Mucosa of descending colon (tissue), 3 donors: Measurements from ENCODE around the gene SMC3. TPM values are rescaled to one million over a fixed set of nuclear protein-coding genes. Genes with fewer than 3 reads are reported as not detected.
A peak's percentile ranks its signal among the peaks of the same experiment; 100 is the strongest.

Experiments used
- ATAC-seq: fragments of 200-7000 bp; cut with Tn5 transposase; one replicate; pipeline ENCODE4 v1.9.1; 2020; ENCODE audit warnings: mild to moderate bottlenecking, moderate library complexity
- DNase-seq, 3 donors: peaks; one replicate each; pipeline ENCODE4 v3.0.0-alpha.2; 2020
- H3K36me3 ChIP-seq: fragments of 200-600 bp; one replicate; pipeline ENCODE4 v1.8.0; 2021; ENCODE audit warnings: low read depth, mild to moderate bottlenecking
- H3K4me1 ChIP-seq: fragments of 200-600 bp; one replicate; pipeline ENCODE4 v1.8.0; 2021; ENCODE audit warnings: low read depth, mild to moderate bottlenecking
- H3K4me3 ChIP-seq: fragments of 200-600 bp; one replicate; pipeline ENCODE4 v1.8.0; 2021; ENCODE audit warnings: mild to moderate bottlenecking
- H3K9me3 ChIP-seq: fragments of 200-600 bp; one replicate; pipeline ENCODE4 v1.8.0; 2021; ENCODE audit warnings: mild to moderate bottlenecking
- CTCF ChIP-seq: fragments of 200-600 bp; IDR thresholded peaks from one replicate; pipeline ENCODE4 v1.8.0; 2022; ENCODE audit warnings: antibody characterized with exemption, mild to moderate bottlenecking
- intact Hi-C, 2 donors: fragments of 100-400 bp; cut with DNase I in 1 of 2; cut with micrococcal nuclease in 1 of 2; formaldehyde crosslinking; loops; one replicate each; pipeline versions ENCODE4 v1.11.0 to v1.11.1; 2022; cut with DNase I, micrococcal nuclease
- total RNA-seq, 3 donors: library from RNA; stranded (reverse); fragmentation: NEBNext Ultra II Directional in 2 of 3; extraction: Animal tissue kit (Norgen Biotek cat#: 25700) in 2 of 3; gene quantifications; one replicate each; pipeline versions ENCODE4 v1.2.1 to v1.2.4, GENCODE V29; 2021 to 2023
- donor health status: DM: no; HTN: no; CAD: no; lungs with moderate emphysema.
- donor health status: DM: no; HTN: no; CAD: no.
- donor health status: DM: no; HTN: yes; CAD: no.

Gene SMC3
- total RNA-seq, 3 donors from 2014 or later, result 24.1 to 36.3 (median 27.3) TPM

GRCh38 chr10:110631934-110632333 lies 64.4 kb downstream of the SMC3 start:
- Histone ChIP-seq H3K9me3 (no peaks in the 10 kb centered on the region), H3K4me3 (no peak overlapping the region), H3K36me3 (no peaks in the 10 kb centered on the region), H3K4me1 (no peaks in the 10 kb centered on the region)
- ATAC-seq, result no peak
- DNase-seq, result no peak
- TF ChIP-seq CTCF, result no peak
- intact Hi-C loops, result no loop called here

- no peak for ATAC-seq
- Histone ChIP-seq H3K9me3 (no peaks in the 10 kb centered on the region), H3K4me3 (no peak overlapping the region), H3K36me3 (no peaks in the 10 kb centered on the region), H3K4me1 (no peaks in the 10 kb centered on the region)
- TF ChIP-seq CTCF, result no peak
- no peak for DNase-seq
- intact Hi-C loops, result no loop called here
Observed at GRCh38 chr10:110632591-110633215, 65.2 kb downstream of the SMC3 start.

GRCh38 chr10:110634527-110635209 lies 67.2 kb downstream of the SMC3 start:
- Histone ChIP-seq H3K4me1 (no peaks in the 10 kb centered on the region), H3K4me3 (no peak overlapping the region), H3K36me3 (no peaks in the 10 kb centered on the region), H3K9me3 (no peaks in the 10 kb centered on the region)
- TF ChIP-seq CTCF, result no peak
- ATAC-seq, result peak; percentile 77
- DNase-seq, result peak; percentile 73 to 82 (median 80)
- intact Hi-C loops, result no loop called here

DNA sequence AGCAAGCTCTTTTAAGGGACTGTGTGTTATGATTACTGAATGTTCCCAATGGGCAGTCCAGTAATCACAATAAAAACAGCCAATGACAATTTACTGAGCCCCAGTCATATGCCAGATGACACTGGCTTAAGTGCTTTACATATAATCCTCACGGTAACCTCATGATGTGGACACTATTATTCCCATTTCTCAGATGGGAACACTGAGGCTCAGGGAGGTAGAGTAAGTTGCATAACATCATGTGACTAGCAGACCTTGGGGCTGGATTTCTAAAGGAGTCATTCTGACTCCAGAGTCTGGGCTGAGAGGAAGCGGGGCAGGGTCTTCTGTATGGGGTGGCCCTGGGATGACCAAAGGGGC lies 69.1 kb downstream of the SMC3 start:
- no peak for TF ChIP-seq CTCF
- H3K36me3 ChIP-seq, result no peaks in the 10 kb centered on the region
- intact Hi-C loops, result no loop called here
- no peak overlapping the region for H3K4me3 ChIP-seq
- ATAC-seq, result no peak
- H3K4me1 ChIP-seq, result no peaks in the 10 kb centered on the region
- DNase-seq, result no peak
- no peaks in the 10 kb centered on the region for H3K9me3 ChIP-seq

DNA sequence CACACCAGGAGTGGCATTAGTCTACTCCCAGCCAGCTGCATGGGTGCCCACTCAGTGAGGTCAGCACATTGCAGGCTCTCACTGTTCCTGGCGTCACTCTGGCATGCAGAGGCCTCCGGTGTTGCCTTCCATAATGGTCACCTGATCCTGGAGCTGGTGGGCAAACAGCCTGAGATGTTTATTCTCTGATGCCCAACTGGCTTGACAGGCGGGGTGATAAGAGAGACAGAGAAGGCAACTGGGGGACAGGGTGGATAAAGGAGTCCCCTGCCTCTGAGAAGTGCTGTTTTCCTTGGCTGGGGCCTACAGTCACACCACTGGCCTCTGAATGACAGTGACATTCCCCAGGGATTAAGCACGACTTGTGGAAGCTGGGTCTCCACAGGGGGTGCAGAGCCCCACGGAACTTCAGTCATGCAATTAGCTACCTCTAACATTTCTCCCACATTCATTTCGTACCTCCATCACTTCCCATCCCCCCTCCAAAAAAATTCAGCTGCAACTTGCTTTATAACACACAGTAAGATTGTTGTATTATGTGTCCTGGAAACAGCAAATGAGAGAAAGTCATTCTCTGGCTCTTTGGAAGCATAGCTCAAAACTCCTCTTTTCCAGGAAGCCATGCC lies 69.5 kb downstream of the SMC3 start:
- Histone ChIP-seq H3K4me3 (no peak overlapping the region), H3K4me1 (no peaks in the 10 kb centered on the region), H3K9me3 (no peaks in the 10 kb centered on the region), H3K36me3 (no peaks in the 10 kb centered on the region)
- intact Hi-C loops, result no loop called here
- no peak for TF ChIP-seq CTCF
- DNase-seq (no peak), ATAC-seq (no peak)
